Endothelial cell (in vitro differentiated cells): ENCODE data around the gene GPR153. TPM values are rescaled to one million over a fixed set of nuclear protein-coding genes. Genes with fewer than 3 reads are reported as not detected.

Source experiments
- DNase-seq: peaks from one replicate; pipeline ENCODE4 v3.0.0; 2021; ENCODE audit warnings: low spot score
- H3K27ac Mint-ChIP-seq: one replicate; pipeline ENCODE4 v1.8.0; 2021; ENCODE audit warnings: mixed read lengths, inconsistent platforms; ENCODE audit not compliant: unreplicated experiment
- H3K27me3 Mint-ChIP-seq: one replicate; pipeline ENCODE4 v1.8.0; 2021; ENCODE audit warnings: mild to moderate bottlenecking, moderate library complexity, mixed read lengths, inconsistent platforms; ENCODE audit not compliant: unreplicated experiment
- H3K36me3 Mint-ChIP-seq: one replicate; pipeline ENCODE4 v1.8.0; 2021; ENCODE audit warnings: mild to moderate bottlenecking, low read depth, mixed read lengths, inconsistent platforms; ENCODE audit not compliant: unreplicated experiment
- H3K4me1 Mint-ChIP-seq: one replicate; pipeline ENCODE4 v1.8.0; 2021; ENCODE audit warnings: mild to moderate bottlenecking, mixed read lengths, inconsistent platforms; ENCODE audit not compliant: unreplicated experiment
- H3K4me3 Mint-ChIP-seq: one replicate; pipeline ENCODE4 v1.8.0; 2021; ENCODE audit warnings: mild to moderate bottlenecking, mixed read lengths, inconsistent platforms; ENCODE audit not compliant: unreplicated experiment
- H3K9me3 Mint-ChIP-seq: one replicate; pipeline ENCODE4 v1.8.0; 2021; ENCODE audit warnings: mixed read lengths, inconsistent platforms; ENCODE audit not compliant: unreplicated experiment
- CTCF ChIP-seq: fragments of 200-600 bp; sonication (generic); IDR thresholded peaks from one replicate; pipeline ENCODE4 v1.5.0; 2021; ENCODE audit warnings: antibody characterized with exemption; ENCODE audit not compliant: unreplicated experiment
- total RNA-seq: library from RNA; stranded (reverse); fragmentation: NEBNext Ultra II Directional; extraction: Animal tissue kit (Norgen Biotek cat#: 25700); gene quantifications from one replicate; pipeline ENCODE4 v1.2.1, GENCODE V29; 2021; ENCODE audit not compliant: unreplicated experiment

The GPR153 gene
- total RNA-seq, 1 donor from 2014 or later, result 3.0 TPM

GRCh38 chr1:6205849-6206519 is 54.9 kb downstream of the GPR153 start, which contains the start of gene RNF207:
Gene RNF207 (plus strand): TSS chr1:6206119. CDS start chr1:6206536, 417 bp downstream.
- H3K27me3 Mint-ChIP-seq, result peaks cover 6% of the 10 kb centered on the region
- peak; percentile 42 for DNase-seq
- no peak within 1 kb of the TSS for H3K4me3 Mint-ChIP-seq
- no peaks in the 10 kb centered on the region for H3K36me3 Mint-ChIP-seq
- no peaks in the 10 kb centered on the region for H3K9me3 Mint-ChIP-seq
- H3K27ac Mint-ChIP-seq, result no peak within 1 kb of the TSS
- TF ChIP-seq CTCF, result no peak
- H3K4me1 Mint-ChIP-seq, result peaks cover 1% of the 10 kb centered on the region

- no peak overlapping the region for H3K4me3 Mint-ChIP-seq
- peaks cover 4% of the 10 kb centered on the region for H3K36me3 Mint-ChIP-seq
- no peak overlapping the region for H3K27ac Mint-ChIP-seq
- H3K4me1 Mint-ChIP-seq, result peaks cover 24% of the 10 kb centered on the region
- H3K27me3 Mint-ChIP-seq, result peaks cover 3% of the 10 kb centered on the region
- TF ChIP-seq CTCF, result no peak
- DNase-seq, result no peak
- H3K9me3 Mint-ChIP-seq, result no peaks in the 10 kb centered on the region
These were observed 58.6 kb downstream of the GPR153 start for GRCh38 chr1:6202256-6202655.

GRCh38 chr1:6200188-6200809 is 60.6 kb downstream of the GPR153 start:
- Mint-ChIP-seq H3K27me3 (peaks cover 3% of the 10 kb centered on the region), H3K9me3 (no peaks in the 10 kb centered on the region), H3K4me1 (peaks cover 25% of the 10 kb centered on the region), H3K4me3 (peak overlapping the region; percentile 94), H3K36me3 (peaks cover 13% of the 10 kb centered on the region), H3K27ac (peak overlapping the region; percentile 95)
- TF ChIP-seq CTCF, result no peak
- no peak for DNase-seq

GRCh38 chr1:6199298-6200187 is 61.4 kb downstream of the GPR153 start, which contains the start of gene RPL22:
Gene RPL22 (minus strand): TSS chr1:6199595. CDS start chr1:6199573, 22 bp downstream.
- Mint-ChIP-seq H3K36me3 (peaks cover 13% of the 10 kb centered on the region), H3K4me1 (peaks cover 25% of the 10 kb centered on the region), H3K27me3 (peaks cover 3% of the 10 kb centered on the region), H3K4me3 (peak within 1 kb of the TSS; percentile 94), H3K27ac (peak within 1 kb of the TSS; percentile 95), H3K9me3 (no peaks in the 10 kb centered on the region)
- no peak for TF ChIP-seq CTCF
- DNase-seq, result peak; percentile 93
